Activated CD8-positive, alpha-beta T cell treated with anti-CD3 and anti-CD28 coated beads, Interleukin-2, amount 10 ng/mL, durations not matched to agents 7 days and 5 days (primary cell): Measurements from ENCODE around the gene B3GLCT. TPM values are rescaled to one million over a fixed set of nuclear protein-coding genes. Genes with fewer than 3 reads are reported as not detected.
A peak's percentile ranks its signal among the peaks of the same experiment; 100 is the strongest.
"Not testable (repeated sequence)": the region's sequence is repeated elsewhere in the genome, so short reads cannot be mapped to it uniquely, and the experiment has no call there.

Experiments
- ATAC-seq: fragments of 150-1000 bp; cut with Tn5 transposase; one replicate; pipeline ENCODE4 v1.10.0; 2021; ENCODE audit warnings: moderate library complexity
- CTCF ChIA-PET: fragments of 350-600 bp; sonication (Branson Sonifier 250); formaldehyde crosslinking; loops from one replicate; lab custom pipeline; 2021; ENCODE audit warnings: antibody characterized with exemption; lab: Charles Lee
- POLR2A ChIA-PET: fragments of 350-600 bp; sonication (Branson Sonifier 250); formaldehyde crosslinking; loops from one replicate; lab custom pipeline; 2021; ENCODE audit warnings: antibody characterized with exemption; lab: Charles Lee
- DNase-seq: peaks from one replicate; pipeline ENCODE4 v3.0.0-alpha.2; 2020
- H3K27ac Mint-ChIP-seq: one replicate; pipeline ENCODE4 v1.8.0; 2021; ENCODE audit warnings: mild to moderate bottlenecking, mixed read lengths
- H3K27me3 Mint-ChIP-seq: one replicate; pipeline ENCODE4 v1.8.0; 2021; ENCODE audit warnings: low read depth, mixed read lengths
- H3K36me3 Mint-ChIP-seq: one replicate; pipeline ENCODE4 v1.8.0; 2021; ENCODE audit warnings: low read depth, mixed read lengths
- H3K4me1 Mint-ChIP-seq: one replicate; pipeline ENCODE4 v1.8.0; 2021; ENCODE audit warnings: low read depth, mixed read lengths
- H3K4me3 Mint-ChIP-seq: one replicate; pipeline ENCODE4 v1.8.0; 2021; ENCODE audit warnings: mild to moderate bottlenecking, mixed read lengths
- H3K9me3 Mint-ChIP-seq: one replicate; pipeline ENCODE4 v1.8.0; 2022; ENCODE audit warnings: mixed read lengths; ENCODE audit not compliant: insufficient read depth
- total RNA-seq, 2 experiments: library from RNA; stranded (reverse); gene quantifications; one replicate each; pipeline ENCODE4 v1.2.3, GENCODE V29; 2021

Gene B3GLCT
- total RNA-seq, 2 experiments from 2014 or later = 5.0 to 5.5 TPM

GRCh38 chr13:31168166-31168565, 31.6 kb upstream of the B3GLCT start:
- Mint-ChIP-seq H3K27ac (no peak overlapping the region), H3K4me1 (peaks cover 28% of the 10 kb centered on the region), H3K36me3 (no peaks in the 10 kb centered on the region), H3K9me3 (no peaks in the 10 kb centered on the region), H3K4me3 (no peak overlapping the region), H3K27me3 (peaks cover 2% of the 10 kb centered on the region)
- CTCF ChIA-PET = interaction anchor here (1.0 kb wide), 1 partner anchor 16 kb away, joined by 4 read pairs; no protein-coding TSS in a partner anchor
- POLR2A ChIA-PET = no interaction called here
- DNase-seq = no peak
- ATAC-seq = no peak

DNA sequence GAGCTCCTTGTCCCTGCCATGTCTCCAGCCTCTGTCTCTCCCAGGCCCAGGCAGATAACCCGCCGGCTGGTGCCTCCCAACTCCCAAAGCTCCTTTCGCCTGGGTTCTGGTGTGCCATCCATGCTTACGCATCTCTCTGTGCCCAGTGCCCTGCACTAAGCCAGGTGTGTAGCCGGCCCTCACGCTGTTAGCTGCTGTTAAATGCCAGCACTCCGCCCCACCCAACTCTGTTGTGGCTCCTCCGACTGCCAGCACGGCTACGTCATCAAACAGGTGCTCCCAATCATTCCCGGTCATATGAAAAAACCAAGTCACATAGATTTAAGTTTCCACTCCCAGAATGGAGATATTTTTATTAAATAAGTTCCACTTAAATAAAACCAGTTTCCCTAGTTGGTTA, 31.0 kb upstream of the B3GLCT start:
- peaks cover 23% of the 10 kb centered on the region for H3K4me1 Mint-ChIP-seq
- peaks cover 3% of the 10 kb centered on the region for H3K27me3 Mint-ChIP-seq
- H3K36me3 Mint-ChIP-seq = no peaks in the 10 kb centered on the region
- H3K27ac Mint-ChIP-seq = no peak overlapping the region
- POLR2A ChIA-PET = no interaction called here
- H3K9me3 Mint-ChIP-seq = no peaks in the 10 kb centered on the region
- no peak overlapping the region for H3K4me3 Mint-ChIP-seq
- CTCF ChIA-PET = no interaction called here
- DNase-seq (no peak), ATAC-seq (no peak)

DNA sequence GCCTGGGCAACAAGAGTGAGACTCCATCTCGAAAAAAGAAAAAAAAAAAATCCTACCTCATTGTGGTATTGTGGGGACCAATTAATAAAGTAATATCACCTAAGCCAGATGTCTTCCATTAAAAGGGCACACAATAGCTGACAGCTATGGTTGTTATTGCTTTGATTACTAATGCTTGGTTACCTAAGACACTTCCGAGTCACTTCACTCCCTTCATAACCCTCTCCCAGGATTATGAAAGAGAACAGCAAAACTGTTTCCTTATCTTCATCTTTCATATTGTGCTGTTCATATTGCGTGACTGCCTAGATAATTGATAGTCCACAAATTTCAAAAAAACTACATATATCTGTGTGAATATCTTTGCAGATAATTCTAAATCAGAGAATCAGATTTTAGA, 27.8 kb upstream of the B3GLCT start:
- H3K4me1 Mint-ChIP-seq = peaks cover 21% of the 10 kb centered on the region
- H3K4me3 Mint-ChIP-seq = no peak overlapping the region
- H3K27me3 Mint-ChIP-seq = peaks cover 8% of the 10 kb centered on the region
- ATAC-seq (no peak), DNase-seq (no peak)
- no peaks in the 10 kb centered on the region for H3K9me3 Mint-ChIP-seq
- CTCF ChIA-PET = no interaction called here
- POLR2A ChIA-PET = no interaction called here
- no peaks in the 10 kb centered on the region for H3K36me3 Mint-ChIP-seq
- H3K27ac Mint-ChIP-seq = no peak overlapping the region

DNA sequence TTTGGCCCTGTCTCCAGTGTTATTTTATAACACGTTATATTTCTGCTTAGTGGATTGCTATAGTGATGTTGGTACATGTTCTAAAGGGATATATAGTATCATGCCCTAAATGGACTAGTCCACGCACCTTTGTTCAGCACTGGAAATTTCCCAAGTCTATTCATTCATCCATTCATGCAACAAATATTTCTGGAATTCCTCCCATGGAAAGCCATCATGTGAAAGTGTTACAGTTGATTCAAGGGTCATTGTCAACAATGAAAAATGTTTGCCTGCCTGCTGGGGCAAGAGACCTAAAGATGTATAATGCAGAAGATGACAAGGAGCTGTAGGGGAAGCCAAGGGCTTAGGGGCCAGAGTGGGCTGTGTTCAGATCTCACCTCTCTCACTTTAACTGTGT, 27.2 kb upstream of the B3GLCT start:
- no peak for DNase-seq

GRCh38 chr13:31174018-31174417, 25.8 kb upstream of the B3GLCT start:
- DNase-seq = no peak
- Mint-ChIP-seq H3K27me3 (peaks cover 8% of the 10 kb centered on the region), H3K36me3 (no peaks in the 10 kb centered on the region), H3K4me1 (peaks cover 19% of the 10 kb centered on the region), H3K27ac (no peak overlapping the region), H3K9me3 (peaks cover 4% of the 10 kb centered on the region), H3K4me3 (no peak overlapping the region)
- CTCF ChIA-PET = interaction anchor here (1.4 kb wide), 1 partner anchor 58 kb away, joined by 3 read pairs; no protein-coding TSS in a partner anchor
- POLR2A ChIA-PET = no interaction called here
- no peak for ATAC-seq

More for the DNA sequence above, 27.2 kb upstream of the B3GLCT start:
- Mint-ChIP-seq H3K27ac (no peak overlapping the region), H3K9me3 (no peaks in the 10 kb centered on the region), H3K4me3 (no peak overlapping the region), H3K27me3 (peaks cover 8% of the 10 kb centered on the region), H3K4me1 (peaks cover 19% of the 10 kb centered on the region), H3K36me3 (no peaks in the 10 kb centered on the region)
- no peak for ATAC-seq
- ChIA-PET CTCF (no interaction called here), POLR2A (no interaction called here)

- Mint-ChIP-seq H3K9me3 (peaks cover 4% of the 10 kb centered on the region), H3K4me3 (no peak overlapping the region), H3K36me3 (no peaks in the 10 kb centered on the region), H3K27me3 (peaks cover 8% of the 10 kb centered on the region), H3K4me1 (peaks cover 8% of the 10 kb centered on the region), H3K27ac (no peak overlapping the region)
- ATAC-seq (no peak), DNase-seq (no peak)
- POLR2A ChIA-PET = no interaction called here
- CTCF ChIA-PET = no interaction called here
These were observed 23.8 kb upstream of the B3GLCT start for GRCh38 chr13:31175847-31176532.

DNA sequence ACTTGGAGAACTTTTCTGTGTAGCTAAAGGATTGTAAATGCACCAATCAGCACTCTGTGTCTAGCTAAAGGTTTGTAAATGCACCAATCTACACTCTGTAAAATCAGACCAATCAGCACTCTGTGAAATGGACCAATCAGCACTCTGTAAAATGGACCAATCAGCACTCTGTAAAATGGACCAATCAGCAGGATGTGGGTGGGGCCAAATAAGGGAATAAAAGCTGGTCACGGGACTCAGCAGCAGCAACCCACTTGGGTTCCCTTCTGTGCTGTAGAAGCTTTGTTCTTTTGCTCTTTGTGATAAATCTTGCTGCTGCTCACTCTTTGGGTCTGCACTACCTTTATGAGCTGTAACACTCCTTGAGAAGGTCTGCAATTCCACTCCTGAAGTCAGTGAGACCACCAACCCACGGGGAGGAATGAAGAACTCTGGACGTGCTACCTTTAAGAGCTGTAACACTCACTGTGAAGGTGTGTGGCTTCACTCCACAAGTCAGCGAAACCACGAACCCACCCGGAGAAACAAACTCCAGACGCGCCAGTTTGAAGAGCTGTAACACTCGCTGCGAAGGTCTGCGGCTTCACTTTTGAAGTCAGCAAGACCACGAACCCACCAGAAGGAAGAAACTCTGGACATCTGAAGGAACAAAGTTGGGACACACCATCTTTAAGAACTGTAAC, 21.8 kb upstream of the B3GLCT start:
- DNase-seq, ATAC-seq, POLR2A ChIA-PET, H3K4me1 Mint-ChIP-seq, H3K27ac Mint-ChIP-seq, H3K9me3 Mint-ChIP-seq, H3K27me3 Mint-ChIP-seq, H3K36me3 Mint-ChIP-seq: not testable (repeated sequence)
- peak overlapping the region; percentile 9 for H3K4me3 Mint-ChIP-seq
- CTCF ChIA-PET = interaction anchor here (1.3 kb wide), 1 partner anchor 22 kb away, joined by 4 read pairs; the partner anchor contains the start of gene B3GLCT

GRCh38 chr13:31179241-31179640, 20.5 kb upstream of the B3GLCT start:
- Mint-ChIP-seq H3K27me3 (peaks cover 2% of the 10 kb centered on the region), H3K4me3 (no peak overlapping the region), H3K4me1 (peaks cover 7% of the 10 kb centered on the region), H3K9me3 (peaks cover 4% of the 10 kb centered on the region), H3K36me3 (no peaks in the 10 kb centered on the region), H3K27ac (no peak overlapping the region)
- POLR2A ChIA-PET = interaction anchor here (0.8 kb wide), 1 partner anchor 128 kb away, joined by 3 read pairs; no protein-coding TSS in a partner anchor
- ATAC-seq (no peak), DNase-seq (no peak)
- CTCF ChIA-PET = interaction anchor here (0.8 kb wide), 2 partner anchors 19 to 20 kb away, joined by 3 read pairs; no protein-coding TSS in a partner anchor

GRCh38 chr13:31179754-31180153, 20.0 kb upstream of the B3GLCT start:
- ChIA-PET POLR2A (interaction anchor here (0.8 kb wide), 1 partner anchor 129 kb away, joined by 3 read pairs; no protein-coding TSS in a partner anchor), CTCF (interaction anchor here (0.8 kb wide), 2 partner anchors 18 to 19 kb away, joined by 3 read pairs; no protein-coding TSS in a partner anchor)
- H3K9me3 Mint-ChIP-seq = peaks cover 4% of the 10 kb centered on the region
- ATAC-seq (no peak), DNase-seq (no peak)
- peaks cover 7% of the 10 kb centered on the region for H3K4me1 Mint-ChIP-seq
- H3K36me3 Mint-ChIP-seq = no peaks in the 10 kb centered on the region
- H3K27ac Mint-ChIP-seq = no peak overlapping the region
- no peak overlapping the region for H3K4me3 Mint-ChIP-seq
- H3K27me3 Mint-ChIP-seq = peaks cover 2% of the 10 kb centered on the region

DNA sequence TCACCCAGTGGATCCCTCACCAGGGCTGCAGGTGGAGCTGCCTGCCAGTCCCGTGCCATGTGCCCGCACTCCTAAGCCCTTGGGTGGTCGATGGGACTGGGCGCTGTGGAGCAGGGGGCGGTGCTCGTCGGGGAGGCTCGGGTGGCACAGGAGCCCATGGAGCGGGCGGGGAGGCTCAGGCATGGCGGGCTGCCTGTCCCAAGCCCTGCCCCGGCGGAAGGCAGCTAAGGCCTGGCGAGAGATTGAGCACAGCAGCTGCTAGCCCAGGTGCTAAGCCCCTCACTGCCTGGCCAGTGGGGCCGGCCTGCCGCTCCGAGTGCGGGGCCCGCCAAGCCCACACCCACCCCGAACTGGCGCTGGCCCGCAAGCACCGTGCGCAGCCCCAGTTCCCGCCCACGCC, 16.8 kb upstream of the B3GLCT start:
- H3K4me3 Mint-ChIP-seq = no peak overlapping the region
- ChIA-PET CTCF (no interaction called here), POLR2A (no interaction called here)
- H3K27me3 Mint-ChIP-seq = peaks cover 2% of the 10 kb centered on the region
- ATAC-seq (no peak), DNase-seq (no peak)
- peaks cover 5% of the 10 kb centered on the region for H3K4me1 Mint-ChIP-seq
- no peaks in the 10 kb centered on the region for H3K36me3 Mint-ChIP-seq
- H3K9me3 Mint-ChIP-seq = peaks cover 4% of the 10 kb centered on the region
- H3K27ac Mint-ChIP-seq = no peak overlapping the region

DNA sequence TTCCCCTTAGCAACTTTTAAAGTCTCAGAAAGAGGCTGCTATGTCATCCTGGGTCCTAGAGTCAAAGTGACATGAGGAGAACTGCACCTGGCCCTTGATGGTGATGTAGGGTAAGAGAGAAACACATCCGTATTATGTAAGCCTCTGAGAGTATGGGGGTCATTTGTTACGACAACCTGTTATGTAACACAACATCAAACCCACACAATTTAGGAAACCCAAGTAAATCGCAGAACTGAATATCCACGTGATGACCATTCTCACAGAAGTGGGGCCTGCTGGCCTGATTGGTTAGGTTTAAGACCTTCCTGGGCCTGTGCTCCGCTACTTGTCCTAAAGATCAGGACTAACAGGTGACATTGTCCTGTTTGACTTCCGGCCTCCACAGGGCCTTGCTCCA, 15.3 kb upstream of the B3GLCT start:
- CTCF ChIA-PET = interaction anchor here (0.9 kb wide), 1 partner anchor 53 kb away, joined by 3 read pairs; no protein-coding TSS in a partner anchor
- POLR2A ChIA-PET = no interaction called here
- peaks cover 4% of the 10 kb centered on the region for H3K27me3 Mint-ChIP-seq
- no peaks in the 10 kb centered on the region for H3K9me3 Mint-ChIP-seq
- DNase-seq (no peak), ATAC-seq (no peak)
- H3K27ac Mint-ChIP-seq = no peak overlapping the region
- H3K4me1 Mint-ChIP-seq = no peaks in the 10 kb centered on the region
- no peak overlapping the region for H3K4me3 Mint-ChIP-seq
- H3K36me3 Mint-ChIP-seq = no peaks in the 10 kb centered on the region
